ENCODE data around the gene LEFTY2. TPM values are rescaled to one million over a fixed set of nuclear protein-coding genes. Genes with fewer than 3 reads are reported as not detected.

Gene LEFTY2
- total and polyA plus RNA-seq, 4 donors, result 4.6 to 6.0 (median 5.1) TPM

GRCh38 chr1:225908013-225908640, 32.9 kb downstream of the LEFTY2 start:
- Histone ChIP-seq H3K9me3 (ENCODE audit: control insufficient read depth, low read length) (no peaks in the 10 kb centered on the region), H3K36me3 (ENCODE audit: control insufficient read depth in 1 of 2, insufficient read depth in 2 of 2, low read length in 1 of 2) (no peaks in the 10 kb centered on the region), H3K4me3 (ENCODE audit: low read length in 2 of 2) (no peak overlapping the region), H3K4me1 (ENCODE audit: control insufficient read depth in 1 of 2, insufficient read depth in 2 of 2, low read length in 2 of 2) (no peaks in the 10 kb centered on the region), H3K27ac (ENCODE audit: low read depth in 1 of 2, low read length in 2 of 2) (no peak overlapping the region), H3K27me3 (ENCODE audit: control insufficient read depth in 1 of 2, insufficient read depth in 2 of 2, low read length in 1 of 2) (no peaks in the 10 kb centered on the region)
- intact Hi-C loops (cut with DNase I), result no loop called here
- WGBS, 2 donors, result 43 to 56% methylated on average over 5 of the region's 5 CpGs
- peak in 1 of 2 donors; percentile 21 for DNase-seq
- no peak for ATAC-seq (ENCODE audit: low FRiP score)

DNA sequence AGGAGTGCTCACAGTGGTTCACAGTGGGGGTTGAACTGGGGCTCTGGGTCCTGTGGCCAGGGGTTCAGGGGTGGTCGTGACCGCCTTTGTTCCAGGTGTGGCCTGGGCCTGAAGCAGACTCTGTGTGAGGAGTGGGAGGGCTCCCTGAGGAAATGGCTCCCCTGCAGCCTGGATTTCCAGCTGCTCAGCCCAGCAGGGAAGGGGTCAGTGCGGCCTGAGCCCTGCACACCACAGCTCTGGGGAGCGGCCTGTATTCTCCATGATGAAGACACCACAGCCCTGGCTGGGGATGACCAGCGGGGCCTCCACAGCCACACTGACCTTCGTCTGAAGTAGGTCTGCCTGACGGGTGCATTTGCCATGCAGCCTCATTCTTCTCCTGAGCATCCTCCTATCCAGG, 33.7 kb downstream of the LEFTY2 start:
- Histone ChIP-seq H3K4me1 (ENCODE audit: control insufficient read depth in 1 of 2, insufficient read depth in 2 of 2, low read length in 2 of 2) (no peaks in the 10 kb centered on the region), H3K27ac (ENCODE audit: low read depth in 1 of 2, low read length in 2 of 2) (no peak overlapping the region), H3K36me3 (ENCODE audit: control insufficient read depth in 1 of 2, insufficient read depth in 2 of 2, low read length in 1 of 2) (no peaks in the 10 kb centered on the region), H3K4me3 (ENCODE audit: low read length in 2 of 2) (no peak overlapping the region), H3K27me3 (ENCODE audit: control insufficient read depth in 1 of 2, insufficient read depth in 2 of 2, low read length in 1 of 2) (no peaks in the 10 kb centered on the region), H3K9me3 (ENCODE audit: control insufficient read depth, low read length) (no peaks in the 10 kb centered on the region)
- ATAC-seq (ENCODE audit: low FRiP score) (no peak), DNase-seq (peak in 1 of 2 donors; percentile 30)
- intact Hi-C loops (cut with DNase I), result no loop called here
- 95 to 99% methylated on average over 7 of the region's 7 CpGs for WGBS, 2 donors

- ATAC-seq (ENCODE audit: low FRiP score) (no peak), DNase-seq (peak in 1 of 2 donors; percentile 26)
- Histone ChIP-seq H3K4me1 (ENCODE audit: control insufficient read depth in 1 of 2, insufficient read depth in 2 of 2, low read length in 2 of 2) (no peaks in the 10 kb centered on the region), H3K36me3 (ENCODE audit: control insufficient read depth in 1 of 2, insufficient read depth in 2 of 2, low read length in 1 of 2) (no peaks in the 10 kb centered on the region), H3K9me3 (ENCODE audit: control insufficient read depth, low read length) (no peaks in the 10 kb centered on the region), H3K27ac (ENCODE audit: low read depth in 1 of 2, low read length in 2 of 2) (no peak overlapping the region), H3K27me3 (ENCODE audit: control insufficient read depth in 1 of 2, insufficient read depth in 2 of 2, low read length in 1 of 2) (no peaks in the 10 kb centered on the region), H3K4me3 (ENCODE audit: low read length in 2 of 2) (no peak overlapping the region)
- intact Hi-C loops (cut with DNase I), result no loop called here
- 93% methylated on average over 6 of the region's 6 CpGs for WGBS, 2 donors
Measured at GRCh38 chr1:225906467-225906866, 34.6 kb downstream of the LEFTY2 start.

- ATAC-seq (ENCODE audit: low FRiP score), result no peak
- DNase-seq, result no peak
- H3K9me3 ChIP-seq (ENCODE audit: control insufficient read depth, low read length), result no peaks in the 10 kb centered on the region
- H3K27ac ChIP-seq (ENCODE audit: low read depth in 1 of 2, low read length in 2 of 2), result no peak overlapping the region
- H3K4me3 ChIP-seq (ENCODE audit: low read length in 2 of 2), result no peak overlapping the region
- intact Hi-C loops (cut with DNase I), result no loop called here
- H3K27me3 ChIP-seq (ENCODE audit: control insufficient read depth in 1 of 2, insufficient read depth in 2 of 2, low read length in 1 of 2), result no peaks in the 10 kb centered on the region
- no peaks in the 10 kb centered on the region for H3K4me1 ChIP-seq (ENCODE audit: control insufficient read depth in 1 of 2, insufficient read depth in 2 of 2, low read length in 2 of 2)
- WGBS, 2 donors, result 87 to 89% methylated on average over 4 of the region's 4 CpGs
- no peaks in the 10 kb centered on the region for H3K36me3 ChIP-seq (ENCODE audit: control insufficient read depth in 1 of 2, insufficient read depth in 2 of 2, low read length in 1 of 2)
Measured at GRCh38 chr1:225903623-225904022, 37.4 kb downstream of the LEFTY2 start.

GRCh38 chr1:225899044-225899925, 41.7 kb downstream of the LEFTY2 start:
- ATAC-seq (ENCODE audit: low FRiP score) (no peak), DNase-seq (no peak)
- intact Hi-C loops (cut with DNase I), result no loop called here
- Histone ChIP-seq H3K36me3 (ENCODE audit: control insufficient read depth in 1 of 2, insufficient read depth in 2 of 2, low read length in 1 of 2) (no peaks in the 10 kb centered on the region), H3K27me3 (ENCODE audit: control insufficient read depth in 1 of 2, insufficient read depth in 2 of 2, low read length in 1 of 2) (no peaks in the 10 kb centered on the region), H3K27ac (ENCODE audit: low read depth in 1 of 2, low read length in 2 of 2) (no peak overlapping the region), H3K4me3 (ENCODE audit: low read length in 2 of 2) (no peak overlapping the region), H3K4me1 (ENCODE audit: control insufficient read depth in 1 of 2, insufficient read depth in 2 of 2, low read length in 2 of 2) (no peaks in the 10 kb centered on the region), H3K9me3 (ENCODE audit: control insufficient read depth, low read length) (no peaks in the 10 kb centered on the region)
- 71 to 81% methylated on average over 4 of the region's 4 CpGs for WGBS, 2 donors

DNA sequence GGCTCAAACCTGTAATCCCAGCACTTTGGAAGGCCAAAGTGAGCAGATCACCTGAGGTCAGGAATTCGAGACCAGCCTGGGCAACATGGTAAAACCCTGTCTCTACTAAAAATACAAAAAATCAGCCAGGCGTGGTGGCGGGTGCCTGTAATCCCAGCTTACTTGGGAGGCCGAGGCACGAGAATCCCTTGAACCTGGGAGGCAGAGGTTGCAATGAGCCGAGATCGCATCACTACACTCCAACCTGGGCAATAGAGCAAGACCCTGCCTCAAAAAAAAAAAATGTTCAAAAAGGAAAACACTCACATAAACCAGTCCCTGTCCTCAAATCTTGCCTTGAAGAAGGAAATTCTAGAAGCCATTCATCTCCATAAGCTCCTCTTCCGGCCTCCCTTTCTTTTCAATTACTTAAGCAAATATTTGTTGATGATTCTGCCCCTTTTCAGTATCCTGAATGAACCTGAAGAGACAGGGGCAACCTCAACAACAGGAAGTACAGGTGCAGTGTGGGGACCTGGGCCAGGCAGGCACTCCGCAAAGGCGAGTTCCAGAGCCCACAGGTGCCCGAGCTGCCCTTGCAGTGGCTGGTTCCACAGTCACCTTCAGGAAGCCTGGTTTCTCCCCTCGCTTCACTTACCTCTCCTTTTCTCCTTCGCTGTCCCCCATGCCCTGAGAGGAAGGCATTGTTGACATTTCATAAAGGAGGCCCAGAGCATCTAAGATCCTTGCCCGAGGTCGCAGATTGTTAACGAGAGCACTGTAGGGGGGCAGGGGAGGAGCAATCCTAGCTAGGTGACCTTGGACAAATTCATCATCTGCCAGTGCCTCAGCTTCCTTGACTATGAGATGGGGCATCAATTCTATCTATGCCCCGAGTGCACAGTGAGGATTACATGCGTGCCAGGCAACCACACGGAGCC, 43.2 kb downstream of the LEFTY2 start:
- DNase-seq (no peak), ATAC-seq (ENCODE audit: low FRiP score) (no peak)
- no peaks in the 10 kb centered on the region for H3K9me3 ChIP-seq (ENCODE audit: control insufficient read depth, low read length)
- intact Hi-C loops (cut with DNase I), result no loop called here
- H3K4me3 ChIP-seq (ENCODE audit: low read length in 2 of 2), result no peak overlapping the region
- no peaks in the 10 kb centered on the region for H3K36me3 ChIP-seq (ENCODE audit: control insufficient read depth in 1 of 2, insufficient read depth in 2 of 2, low read length in 1 of 2)
- 89 to 93% methylated on average over 19 of the region's 19 CpGs for WGBS, 2 donors
- no peak overlapping the region for H3K27ac ChIP-seq (ENCODE audit: low read depth in 1 of 2, low read length in 2 of 2)
- H3K27me3 ChIP-seq (ENCODE audit: control insufficient read depth in 1 of 2, insufficient read depth in 2 of 2, low read length in 1 of 2), result no peaks in the 10 kb centered on the region
- H3K4me1 ChIP-seq (ENCODE audit: control insufficient read depth in 1 of 2, insufficient read depth in 2 of 2, low read length in 2 of 2), result no peaks in the 10 kb centered on the region

GRCh38 chr1:225896937-225897549, 44.0 kb downstream of the LEFTY2 start:
- Histone ChIP-seq H3K27ac (ENCODE audit: low read depth in 1 of 2, low read length in 2 of 2) (no peak overlapping the region), H3K27me3 (ENCODE audit: control insufficient read depth in 1 of 2, insufficient read depth in 2 of 2, low read length in 1 of 2) (no peaks in the 10 kb centered on the region), H3K4me1 (ENCODE audit: control insufficient read depth in 1 of 2, insufficient read depth in 2 of 2, low read length in 2 of 2) (no peaks in the 10 kb centered on the region), H3K4me3 (ENCODE audit: low read length in 2 of 2) (no peak overlapping the region), H3K9me3 (ENCODE audit: control insufficient read depth, low read length) (no peaks in the 10 kb centered on the region), H3K36me3 (ENCODE audit: control insufficient read depth in 1 of 2, insufficient read depth in 2 of 2, low read length in 1 of 2) (no peaks in the 10 kb centered on the region)
- DNase-seq (no peak), ATAC-seq (ENCODE audit: low FRiP score) (peak; percentile 59)
- 67 to 70% methylated on average over 7 of the region's 7 CpGs for WGBS, 2 donors
- intact Hi-C loops (cut with DNase I), result no loop called here

- 76 to 78% methylated on average over 5 of the region's 5 CpGs for WGBS, 2 donors
- Histone ChIP-seq H3K4me1 (ENCODE audit: control insufficient read depth in 1 of 2, insufficient read depth in 2 of 2, low read length in 2 of 2) (no peaks in the 10 kb centered on the region), H3K27me3 (ENCODE audit: control insufficient read depth in 1 of 2, insufficient read depth in 2 of 2, low read length in 1 of 2) (no peaks in the 10 kb centered on the region), H3K4me3 (ENCODE audit: low read length in 2 of 2) (no peak overlapping the region), H3K36me3 (ENCODE audit: control insufficient read depth in 1 of 2, insufficient read depth in 2 of 2, low read length in 1 of 2) (no peaks in the 10 kb centered on the region), H3K9me3 (ENCODE audit: control insufficient read depth, low read length) (no peaks in the 10 kb centered on the region), H3K27ac (ENCODE audit: low read depth in 1 of 2, low read length in 2 of 2) (no peak overlapping the region)
- DNase-seq (no peak), ATAC-seq (ENCODE audit: low FRiP score) (no peak)
- intact Hi-C loops (cut with DNase I), result no loop called here
Measured at GRCh38 chr1:225896494-225896893, 44.5 kb downstream of the LEFTY2 start.

Data from aorta (tissue), 5 donors.